Choroid plexus epithelial cell (primary cell): ENCODE measurements around the gene GLIPR1.
"Not testable (repeated sequence)": the region's sequence is repeated elsewhere in the genome, so short reads cannot be mapped to it uniquely, and the experiment has no call there.

ENCODE experiments used
- DNase-seq: peaks from one replicate; pipeline ENCODE4 v3.0.0-alpha.2; 2010; ENCODE audit warnings: low read depth
- H3K4me3 ChIP-seq: 2 replicates; pipeline ENCODE4 v1.5.1; 2011; ENCODE audit warnings: low read depth, mild to moderate bottlenecking, control low read depth, low read length, moderate library complexity
- CTCF ChIP-seq: conservative IDR thresholded peaks from 2 replicates; pipeline ENCODE4 v1.5.1; 2011; ENCODE audit warnings: low read depth, mild to moderate bottlenecking, control low read depth, inconsistent platforms, low read length, moderate library complexity

Gene GLIPR1

DNA sequence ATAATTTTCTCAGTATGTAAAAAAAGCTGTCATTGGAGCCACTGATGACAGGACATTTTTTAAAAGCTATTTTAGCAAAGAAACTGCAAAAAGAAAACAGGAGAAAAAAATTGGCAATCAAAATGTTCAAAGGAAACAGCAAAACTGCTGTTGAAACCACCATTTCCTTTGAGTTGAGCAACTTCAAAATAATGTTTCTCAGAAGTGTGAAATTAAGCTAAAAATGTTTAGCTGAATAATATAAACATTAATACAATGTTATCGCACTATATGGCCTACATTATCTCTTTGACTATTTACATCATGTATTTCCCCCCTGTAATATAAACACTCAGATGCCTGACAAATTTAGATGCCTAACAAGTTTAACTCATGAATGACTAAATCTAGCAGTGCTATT is 23.4 kb upstream of the GLIPR1 start:
- no peak overlapping the region for H3K4me3 ChIP-seq
- no peak for TF ChIP-seq CTCF
- DNase-seq, result no peak

DNA sequence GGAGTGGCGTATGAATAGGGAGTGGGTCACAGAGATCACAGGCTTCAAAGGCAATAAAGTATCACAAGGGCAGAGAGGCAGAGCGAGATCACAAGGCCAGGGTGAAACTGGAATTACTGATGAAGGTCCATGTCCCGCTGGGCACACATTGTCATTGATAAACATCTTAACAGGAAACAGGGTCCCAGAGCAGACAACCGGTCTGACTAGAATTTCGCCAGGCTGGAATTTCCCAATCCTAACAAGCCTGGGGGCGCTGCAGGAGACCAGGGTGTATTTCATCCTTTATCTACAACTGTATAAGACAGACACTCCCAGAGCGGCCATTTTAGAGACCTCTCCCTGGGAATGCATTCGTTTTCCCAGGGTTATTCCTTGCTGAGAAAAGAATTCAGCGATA is 22.7 kb upstream of the GLIPR1 start:
- H3K4me3 ChIP-seq, DNase-seq: not testable (repeated sequence)

GRCh38 chr12:75459755-75460154 is 20.8 kb upstream of the GLIPR1 start:
- H3K4me3 ChIP-seq, result no peak overlapping the region
- no peak for TF ChIP-seq CTCF
- DNase-seq, result no peak

- DNase-seq, result no peak
- H3K4me3 ChIP-seq, result no peak overlapping the region
- no peak for TF ChIP-seq CTCF
Observed at GRCh38 chr12:75460204-75460603, 20.4 kb upstream of the GLIPR1 start.

DNA sequence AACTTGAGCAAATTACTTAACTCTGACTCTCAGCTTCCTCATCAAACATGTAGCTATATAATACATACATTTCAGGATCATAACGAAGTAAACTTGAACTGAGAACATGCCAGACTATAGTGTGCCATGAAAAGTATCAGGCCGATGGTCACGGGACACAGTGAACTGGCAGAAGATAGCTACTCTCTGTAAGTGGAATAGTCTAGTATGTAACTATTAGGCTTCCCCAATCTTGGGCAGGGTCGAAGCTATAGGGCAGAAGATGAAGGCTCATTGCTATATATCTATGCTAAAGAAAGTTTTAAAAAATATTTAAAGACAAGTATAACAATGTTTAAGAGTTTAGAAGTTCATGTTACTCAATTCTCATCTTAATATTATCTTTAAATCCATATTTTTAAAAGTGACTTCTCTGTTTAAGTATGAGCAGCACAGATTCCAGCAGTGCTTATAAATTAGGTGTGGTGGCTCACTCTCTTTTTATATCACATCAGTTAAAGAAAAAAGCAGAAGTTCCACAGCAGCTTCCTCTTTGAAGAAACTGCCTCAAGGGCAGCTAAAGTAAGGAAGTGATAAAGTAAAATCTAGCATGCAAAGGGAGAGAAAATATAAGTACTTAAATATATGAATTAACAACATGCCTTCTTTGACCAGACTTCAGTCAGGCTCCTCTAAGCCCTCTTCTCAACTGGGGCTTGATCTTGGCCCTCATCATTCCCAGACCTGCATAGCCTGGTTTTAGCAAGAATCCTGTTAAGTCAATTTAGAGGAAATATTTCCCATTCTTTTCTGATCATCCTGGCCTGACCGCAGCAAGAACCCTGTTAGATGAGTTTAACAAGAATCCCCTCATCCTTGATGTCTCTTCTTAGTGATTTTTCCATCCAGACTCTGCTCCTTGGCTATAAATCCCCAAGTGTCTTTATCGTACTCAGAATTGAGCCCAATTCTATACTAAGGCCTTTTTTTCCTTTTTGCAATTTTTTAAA is 8.4 kb upstream of the GLIPR1 start:
- no peak for TF ChIP-seq CTCF
- no peak overlapping the region for H3K4me3 ChIP-seq
- DNase-seq, result no peak

DNA sequence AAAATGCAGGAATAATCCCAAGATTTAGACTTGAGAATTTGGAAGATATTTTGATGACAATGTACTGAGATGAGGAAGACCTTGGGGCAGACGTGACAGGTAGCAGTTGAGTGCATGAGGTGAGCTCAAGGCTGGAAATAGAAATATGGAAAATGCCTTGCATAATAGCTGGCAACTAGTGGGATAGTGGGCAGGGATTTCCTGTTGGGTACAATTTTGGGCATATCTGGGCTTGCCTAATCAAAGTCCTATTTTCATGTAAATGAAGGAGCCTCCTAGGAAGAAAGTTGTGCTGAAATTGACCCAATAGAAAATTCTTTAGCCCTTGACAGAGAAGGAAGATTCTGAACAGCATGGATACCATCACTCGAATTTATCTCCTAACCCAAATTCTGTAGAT is 6.4 kb upstream of the GLIPR1 start:
- no peak for TF ChIP-seq CTCF
- no peak for DNase-seq
- H3K4me3 ChIP-seq, result no peak overlapping the region

GRCh38 chr12:75476071-75476470 is 4.5 kb upstream of the GLIPR1 start:
- H3K4me3 ChIP-seq, result no peak overlapping the region
- TF ChIP-seq CTCF, result no peak
- DNase-seq, result no peak
